NCI-H82 treated with DMSO at 0.1 percent for 48 hours (cell line): ENCODE results near the gene KCNJ11.
A peak's percentile ranks its signal among the peaks of the same experiment; 100 is the strongest.

Source experiments
- DNase-seq: peaks from one replicate; lab custom pipeline; 2025; ENCODE audit not compliant: unreplicated experiment; lab: John Stamatoyannopoulos, UW

KCNJ11 gene

DNA sequence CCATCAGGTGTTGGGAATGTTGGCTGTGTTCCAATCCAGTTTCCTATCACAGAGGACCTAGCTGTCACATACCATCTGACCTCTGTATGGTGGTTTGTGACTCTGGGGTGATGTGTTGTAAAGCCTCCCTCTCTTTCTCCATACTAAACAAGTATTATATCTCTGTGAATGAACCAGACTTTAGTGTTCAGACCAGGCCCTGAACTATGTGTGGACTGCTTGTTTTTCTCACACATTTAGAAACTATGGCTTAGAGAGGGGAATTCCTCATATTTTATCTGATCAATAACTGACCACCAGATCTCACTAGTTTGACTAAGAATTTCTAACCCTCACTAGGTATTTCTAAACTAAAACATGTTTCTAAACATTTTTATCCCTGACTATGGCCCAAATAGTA, 19.4 kb downstream of the KCNJ11 start:
- DNase-seq = no peak

DNA sequence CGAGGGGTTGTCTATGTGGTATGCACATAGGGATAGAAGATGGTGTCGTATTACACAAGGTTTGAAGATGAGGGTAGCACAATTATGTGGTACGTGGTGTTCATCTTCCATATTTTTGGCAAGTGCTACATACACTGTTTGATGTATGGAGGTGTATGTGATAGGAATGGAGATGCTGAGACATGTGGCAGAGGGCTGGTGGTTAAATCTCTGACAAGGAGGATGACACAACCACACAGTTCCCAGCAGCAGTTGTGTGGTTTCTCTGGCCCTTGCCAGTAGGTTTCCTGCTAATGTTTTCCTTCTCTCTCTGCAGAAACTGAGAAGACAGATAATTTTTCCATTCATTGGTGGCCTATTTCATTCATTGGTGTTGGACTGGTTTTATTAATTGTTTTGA, 19.9 kb downstream of the KCNJ11 start:
- DNase-seq = no peak

DNA sequence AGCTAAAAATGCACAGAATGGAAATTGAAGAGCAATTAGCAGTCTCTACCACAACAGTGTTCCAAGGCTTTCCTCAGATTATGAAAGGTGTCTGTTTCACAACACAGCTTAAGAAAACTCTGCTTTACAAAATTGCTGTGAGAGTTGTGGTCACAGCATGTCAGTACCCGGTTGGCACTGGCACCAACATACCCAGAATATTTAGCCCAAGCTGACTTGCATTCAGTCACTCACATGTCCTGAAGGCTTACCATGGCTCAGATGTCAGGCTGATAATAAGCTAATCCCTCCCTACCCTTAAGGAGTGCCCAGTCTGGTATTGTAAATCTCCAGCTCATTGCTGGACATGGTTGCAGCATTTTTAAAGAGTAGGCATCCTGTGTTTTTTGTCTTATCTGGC, 22.0 kb downstream of the KCNJ11 start:
- no peak for DNase-seq

DNA sequence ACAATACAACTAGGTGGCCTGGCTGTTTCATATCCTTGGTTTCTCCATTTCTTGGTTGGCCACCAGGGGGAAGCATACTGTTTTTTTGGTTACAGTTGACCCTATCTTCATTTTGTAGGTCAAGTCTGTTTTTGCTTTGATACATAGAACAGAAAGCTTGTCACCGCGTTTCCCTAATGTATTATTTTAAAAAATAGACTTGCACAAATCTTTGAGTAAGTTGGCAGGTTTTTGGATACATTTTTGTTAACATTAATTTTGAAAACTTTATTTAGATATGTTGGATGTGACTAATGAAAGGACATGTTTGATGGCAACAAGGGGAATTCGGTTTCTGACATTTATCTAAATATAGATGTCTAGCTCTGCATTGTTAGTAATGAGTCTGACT, 33.9 kb downstream of the KCNJ11 start:
- peak; percentile 37 for DNase-seq

DNA sequence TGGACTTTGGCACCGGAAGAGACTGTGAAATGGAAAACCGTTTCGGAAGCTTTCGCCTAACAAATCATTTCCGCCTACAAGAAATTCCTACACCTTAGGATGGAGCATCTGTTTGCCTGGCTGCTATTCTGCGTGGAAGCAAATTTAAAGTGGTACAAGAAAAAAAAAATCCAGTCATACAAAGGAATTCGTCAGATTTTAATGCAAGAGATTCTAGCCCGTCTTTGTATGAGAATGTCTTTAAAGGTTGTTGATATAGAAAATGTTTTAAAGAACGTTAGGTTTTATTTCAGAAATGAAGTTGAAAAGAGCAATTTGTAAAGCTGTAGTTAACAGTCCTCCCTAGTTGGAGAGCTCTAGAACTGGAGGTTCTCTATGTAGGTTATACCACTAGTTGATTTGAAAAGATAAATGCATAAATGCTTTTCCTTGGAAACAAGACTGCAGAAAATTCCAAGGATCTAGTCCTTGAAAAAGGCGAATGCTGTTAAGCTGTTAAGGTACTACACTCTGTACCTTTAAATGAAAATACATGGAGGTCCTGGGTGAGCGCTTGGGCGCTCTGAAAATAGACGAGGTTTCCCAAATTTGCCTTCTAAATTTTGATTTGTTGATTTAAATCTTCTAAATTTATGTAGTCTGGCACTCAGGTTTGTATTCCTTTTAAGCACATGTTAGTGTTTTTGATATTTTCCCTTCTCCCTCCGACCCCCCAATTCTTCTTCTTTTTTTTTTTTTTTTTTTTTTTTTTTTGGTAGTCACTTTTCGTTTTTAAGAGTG, 34.4 kb downstream of the KCNJ11 start:
- no peak for DNase-seq

DNA sequence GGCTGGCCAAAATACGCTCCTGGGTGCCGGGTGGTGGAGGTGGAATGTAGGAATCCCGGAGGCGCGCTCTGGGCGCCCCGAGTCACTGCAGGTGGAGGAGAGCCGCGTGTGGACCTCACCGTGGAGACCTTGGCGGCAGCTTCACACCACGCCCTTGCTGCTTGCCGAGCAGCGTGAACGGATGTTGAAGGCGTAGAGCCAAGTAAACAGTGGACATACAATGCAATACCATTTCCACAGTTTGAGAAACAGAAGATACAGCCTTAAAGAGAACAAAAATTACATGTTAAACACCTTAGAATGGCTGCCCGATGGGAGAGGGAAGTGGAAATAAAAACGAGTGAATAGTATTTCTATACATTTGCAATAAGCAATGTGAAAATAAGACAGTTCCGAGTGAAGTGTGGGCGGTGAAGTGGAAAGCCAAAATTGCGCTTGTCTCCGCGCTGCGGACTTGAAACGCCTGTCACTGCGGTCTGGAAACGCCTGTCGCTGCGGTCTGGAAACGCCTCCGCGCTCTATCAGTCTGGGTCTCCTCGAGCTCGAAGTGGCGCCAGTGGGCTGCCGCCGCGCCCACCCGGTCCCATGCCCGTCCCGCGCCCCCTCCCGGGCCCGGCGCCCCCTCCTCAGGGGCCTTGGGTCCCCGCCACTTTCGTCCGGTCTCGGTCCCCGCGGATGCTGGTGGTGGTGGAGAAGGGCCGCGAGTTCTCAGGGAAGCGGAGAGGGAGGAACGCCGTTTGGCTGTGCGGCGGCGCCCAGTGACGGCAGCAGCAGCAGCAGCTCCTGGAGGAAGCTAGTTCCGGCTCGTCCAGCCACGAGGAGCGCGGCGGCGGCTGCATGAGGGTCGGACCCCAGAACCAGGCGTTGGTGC, 35.3 kb downstream of the KCNJ11 start:
- peak; percentile 38 for DNase-seq

DNA sequence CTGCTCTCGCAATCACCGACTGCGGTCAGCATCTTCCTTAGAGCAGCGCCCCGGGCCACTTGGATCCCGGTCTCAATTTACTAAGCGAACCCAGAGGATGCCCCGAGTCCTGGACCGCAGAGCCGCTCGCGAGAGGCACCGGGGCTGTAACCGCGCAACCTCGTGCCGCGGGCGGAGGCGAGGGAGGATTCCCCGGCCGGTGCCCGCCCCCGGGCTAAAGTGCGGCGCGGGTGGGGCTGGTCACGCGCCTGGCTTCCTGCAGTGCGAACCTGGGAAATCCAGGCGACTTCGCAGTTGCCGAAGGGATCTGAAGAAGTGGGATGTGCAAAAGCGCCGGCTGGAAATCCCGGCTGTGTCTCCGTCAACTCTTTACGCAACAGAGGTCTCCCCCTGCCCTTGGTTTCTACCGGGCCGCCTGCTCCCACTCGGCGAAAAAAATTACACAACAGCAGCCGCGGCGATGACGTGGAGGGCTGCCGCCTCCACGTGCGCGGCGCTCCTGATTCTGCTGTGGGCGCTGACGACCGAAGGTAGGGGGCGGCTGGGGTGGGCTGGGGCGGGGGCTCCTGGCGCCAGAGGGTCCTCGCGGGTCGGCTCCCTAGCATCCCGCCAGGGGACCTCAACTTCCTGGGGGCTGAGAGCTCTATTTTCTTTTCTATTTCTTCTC, 36.8 kb downstream of the KCNJ11 start, which contains the start of gene NCR3LG1:
TSS of gene NCR3LG1 (plus strand) at position 291 of the 667 bp plus-strand sequence. CDS start at position 461, 170 bp downstream.
- DNase-seq = no peak

DNA sequence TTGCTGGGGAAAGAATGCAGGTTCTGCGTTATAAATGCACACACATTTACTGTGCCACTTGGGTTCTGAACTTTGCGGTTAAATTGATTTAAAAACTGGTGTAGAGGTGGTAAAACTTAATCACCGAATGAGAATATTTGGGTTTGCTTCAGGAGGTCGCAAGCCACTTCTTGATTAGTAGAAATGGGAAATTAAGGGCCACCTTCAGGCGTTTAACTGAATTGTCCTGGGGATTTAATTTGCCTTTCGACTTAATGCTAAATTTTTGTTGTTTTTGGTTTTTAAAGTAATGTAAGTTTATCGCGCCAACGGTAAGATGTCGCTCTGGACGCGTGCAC, 37.3 kb downstream of the KCNJ11 start:
- DNase-seq = no peak

DNA sequence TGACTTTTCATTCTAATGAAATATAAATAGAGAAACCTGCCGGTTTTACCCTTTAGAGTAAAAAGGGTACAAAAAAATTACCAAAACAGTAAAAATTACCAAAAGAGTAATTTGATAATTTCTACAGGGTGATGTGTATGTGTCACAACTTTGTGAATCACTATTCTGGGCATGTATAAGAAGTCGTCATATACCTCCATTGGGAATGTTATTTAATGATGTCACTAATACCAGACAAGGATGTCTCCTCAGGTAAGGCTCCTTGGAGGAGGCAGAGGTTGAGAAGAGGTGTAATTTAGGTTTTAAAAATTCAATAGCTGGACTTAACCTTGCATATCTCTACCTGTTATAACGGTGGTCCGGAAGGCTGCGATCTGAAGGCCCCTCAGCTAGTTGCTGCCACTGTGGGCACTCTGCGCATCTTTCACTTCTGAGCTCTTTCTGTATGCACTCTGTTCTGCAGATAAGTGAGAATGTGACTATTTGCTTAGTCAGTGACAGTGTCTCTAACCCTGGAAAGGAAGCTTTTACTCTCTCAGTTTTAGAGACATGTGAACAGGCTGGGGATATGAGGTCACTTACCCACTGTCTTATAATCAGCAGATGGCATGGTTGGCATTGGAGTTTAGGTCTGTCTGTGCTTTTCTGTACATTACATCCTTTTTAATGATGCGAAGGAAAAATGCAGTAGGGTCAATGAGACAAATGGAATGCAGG, 37.8 kb downstream of the KCNJ11 start:
- DNase-seq = no peak

GRCh38 chr11:17347676-17348075, 40.8 kb downstream of the KCNJ11 start:
- no peak for DNase-seq

DNA sequence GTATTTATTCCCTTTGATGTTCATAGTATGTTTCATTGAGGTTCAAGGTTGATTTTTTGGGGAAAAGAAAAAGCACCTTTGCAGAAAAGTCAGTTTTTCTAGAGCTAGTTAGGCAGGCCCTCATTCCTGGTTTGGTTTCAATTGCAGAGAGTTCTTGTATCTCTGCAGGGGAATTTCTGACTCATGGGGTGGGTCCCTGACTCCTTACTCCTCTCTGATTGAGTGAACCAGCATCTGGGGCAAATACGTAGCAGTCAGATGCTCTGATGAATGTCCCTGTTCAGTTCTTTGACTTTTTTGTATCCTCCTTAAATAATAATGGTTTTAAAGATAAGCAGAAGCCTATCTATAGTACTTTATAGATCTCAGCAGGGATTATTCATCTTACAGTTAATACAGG, 44.6 kb downstream of the KCNJ11 start:
- DNase-seq = no peak

DNA sequence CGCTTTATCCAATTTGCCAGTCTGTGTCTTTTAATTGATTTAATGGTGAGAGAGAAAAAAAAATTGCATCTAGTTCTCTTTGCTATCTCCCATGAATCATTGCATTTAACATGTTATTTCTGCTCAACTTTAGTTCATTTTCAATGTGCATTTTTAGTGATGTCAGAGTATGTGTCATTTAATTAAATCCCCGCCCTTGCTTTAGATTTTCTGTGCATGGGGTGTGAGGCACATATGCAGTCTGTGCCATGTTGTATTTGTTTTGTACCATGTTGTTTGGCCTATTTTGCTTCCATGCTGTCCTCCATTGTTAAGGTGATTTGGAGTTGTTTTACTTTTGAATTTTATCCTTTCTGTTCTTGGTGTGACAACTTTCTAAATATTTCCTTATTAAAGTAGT, 45.2 kb downstream of the KCNJ11 start:
- DNase-seq = no peak
